HG02852 (cell line): ENCODE measurements around the gene FERMT3.

Experiments
- ATAC-seq: cut with Tn5 transposase; IDR thresholded peaks from one replicate; pipeline ENCODE4 v1.9.1; 2021; ENCODE audit warnings: mild to moderate bottlenecking, moderate library complexity; ENCODE audit not compliant: unreplicated experiment

The FERMT3 gene

GRCh38 chr11:64233913-64234586 is 27.5 kb downstream of the FERMT3 start, which contains the start of gene VEGFB:
Gene VEGFB, plus strand, starts transcription at chr11:64234584. Its CDS starts 250 bp downstream, at chr11:64234834.
- peak; percentile 32 for ATAC-seq

GRCh38 chr11:64234647-64235379 is 28.3 kb downstream of the FERMT3 start:
- ATAC-seq, result peak; percentile 24

DNA sequence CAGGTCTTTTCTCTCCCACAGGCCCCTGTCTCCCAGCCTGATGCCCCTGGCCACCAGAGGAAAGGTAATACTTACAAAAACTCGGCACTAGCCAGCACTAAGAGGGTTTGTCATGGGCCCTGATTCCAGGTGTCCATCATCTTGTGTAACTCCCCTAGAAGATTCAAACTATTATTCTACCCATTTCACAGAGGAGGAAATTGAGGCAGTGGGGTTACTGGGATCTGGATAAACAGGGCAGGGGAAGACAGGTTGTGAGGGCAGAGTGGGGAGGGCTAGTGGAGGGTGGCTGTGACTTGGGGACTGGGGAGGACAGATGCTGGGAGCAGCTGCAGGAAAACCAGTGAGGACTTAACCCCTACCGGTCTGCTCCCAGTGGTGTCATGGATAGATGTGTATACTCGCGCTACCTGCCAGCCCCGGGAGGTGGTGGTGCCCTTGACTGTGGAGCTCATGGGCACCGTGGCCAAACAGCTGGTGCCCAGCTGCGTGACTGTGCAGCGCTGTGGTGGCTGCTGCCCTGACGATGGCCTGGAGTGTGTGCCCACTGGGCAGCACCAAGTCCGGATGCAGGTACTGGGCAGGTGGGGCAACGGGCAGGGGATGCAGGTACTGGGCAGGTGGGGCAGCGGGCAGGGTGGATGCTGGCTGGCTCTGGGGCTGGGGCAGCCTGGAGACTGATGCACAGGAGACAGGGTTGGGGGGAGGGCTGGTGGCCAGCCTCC is 29.1 kb downstream of the FERMT3 start:
- no peak for ATAC-seq

GRCh38 chr11:64237484-64237951 is 31.0 kb downstream of the FERMT3 start:
- no peak for ATAC-seq

GRCh38 chr11:64238076-64238475 is 31.6 kb downstream of the FERMT3 start:
- ATAC-seq, result no peak

DNA sequence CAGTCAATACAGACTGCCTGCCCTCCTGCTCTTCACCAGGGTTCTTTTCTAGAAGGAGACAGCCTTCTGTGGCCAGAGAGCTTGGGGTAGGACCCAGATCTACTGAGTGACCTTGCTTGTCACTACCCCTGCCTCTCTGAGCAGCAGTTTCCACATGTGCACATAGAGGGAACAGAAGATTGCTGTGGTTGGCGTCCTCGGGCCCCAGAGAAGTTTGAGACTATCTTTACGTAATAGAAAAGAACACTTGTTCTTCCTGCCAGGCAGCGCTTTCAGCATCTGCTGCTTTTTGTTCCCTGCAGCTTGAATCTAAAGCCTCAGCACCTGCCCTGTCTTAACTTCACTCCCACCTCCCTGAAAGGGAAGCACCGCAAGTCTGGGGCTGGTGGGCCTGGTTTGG is 32.5 kb downstream of the FERMT3 start:
- ATAC-seq, result no peak

GRCh38 chr11:64239662-64240434 is 33.3 kb downstream of the FERMT3 start:
- no peak for ATAC-seq

DNA sequence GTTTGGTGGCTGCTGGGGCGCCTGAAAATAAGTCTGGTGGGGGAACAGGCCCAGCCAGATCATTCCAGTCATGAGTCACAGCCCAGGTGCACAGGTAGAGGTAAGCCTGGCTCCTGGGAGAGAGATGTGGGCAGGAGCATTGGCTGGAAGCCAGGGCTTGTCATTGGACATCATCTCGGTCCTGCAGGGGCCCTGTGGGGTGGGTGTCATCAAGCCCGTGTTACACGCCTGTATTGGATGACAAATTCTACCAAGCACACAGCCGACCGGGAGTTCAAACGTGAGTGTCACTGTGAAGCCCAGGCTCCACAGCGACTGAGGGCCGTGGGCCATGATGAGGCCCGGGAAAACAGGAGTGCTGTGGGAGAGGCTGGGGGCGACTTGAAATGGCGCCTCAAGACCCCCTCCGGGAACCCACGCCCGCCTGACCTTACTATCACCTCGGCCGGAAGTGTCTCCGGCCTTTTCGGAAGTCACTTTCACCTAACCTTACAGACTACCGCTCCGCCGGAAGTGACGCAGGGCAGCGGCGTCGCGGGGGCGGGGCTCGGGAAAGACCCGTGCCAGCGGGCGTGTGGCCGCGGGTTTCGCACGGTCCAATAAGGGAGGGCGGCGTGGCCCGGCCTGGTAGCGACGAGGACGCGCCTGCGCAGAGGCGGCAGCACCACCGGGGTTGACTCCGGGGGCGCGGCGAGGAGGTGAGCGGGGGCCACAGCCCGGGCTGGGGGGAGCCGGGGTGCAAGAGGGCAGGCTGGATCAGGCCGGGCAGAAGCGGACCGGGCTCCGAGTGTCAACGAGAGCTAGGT is 34.1 kb downstream of the FERMT3 start, which contains the start of gene FKBP2:
Gene FKBP2, plus strand, starts transcription at position 661 of the 806 bp plus-strand sequence. CDS start 1,293 bp downstream, outside the sequence.
- peak; percentile 51 for ATAC-seq

GRCh38 chr11:64241241-64241490 is 34.6 kb downstream of the FERMT3 start:
- ATAC-seq, result peak; percentile 62

DNA sequence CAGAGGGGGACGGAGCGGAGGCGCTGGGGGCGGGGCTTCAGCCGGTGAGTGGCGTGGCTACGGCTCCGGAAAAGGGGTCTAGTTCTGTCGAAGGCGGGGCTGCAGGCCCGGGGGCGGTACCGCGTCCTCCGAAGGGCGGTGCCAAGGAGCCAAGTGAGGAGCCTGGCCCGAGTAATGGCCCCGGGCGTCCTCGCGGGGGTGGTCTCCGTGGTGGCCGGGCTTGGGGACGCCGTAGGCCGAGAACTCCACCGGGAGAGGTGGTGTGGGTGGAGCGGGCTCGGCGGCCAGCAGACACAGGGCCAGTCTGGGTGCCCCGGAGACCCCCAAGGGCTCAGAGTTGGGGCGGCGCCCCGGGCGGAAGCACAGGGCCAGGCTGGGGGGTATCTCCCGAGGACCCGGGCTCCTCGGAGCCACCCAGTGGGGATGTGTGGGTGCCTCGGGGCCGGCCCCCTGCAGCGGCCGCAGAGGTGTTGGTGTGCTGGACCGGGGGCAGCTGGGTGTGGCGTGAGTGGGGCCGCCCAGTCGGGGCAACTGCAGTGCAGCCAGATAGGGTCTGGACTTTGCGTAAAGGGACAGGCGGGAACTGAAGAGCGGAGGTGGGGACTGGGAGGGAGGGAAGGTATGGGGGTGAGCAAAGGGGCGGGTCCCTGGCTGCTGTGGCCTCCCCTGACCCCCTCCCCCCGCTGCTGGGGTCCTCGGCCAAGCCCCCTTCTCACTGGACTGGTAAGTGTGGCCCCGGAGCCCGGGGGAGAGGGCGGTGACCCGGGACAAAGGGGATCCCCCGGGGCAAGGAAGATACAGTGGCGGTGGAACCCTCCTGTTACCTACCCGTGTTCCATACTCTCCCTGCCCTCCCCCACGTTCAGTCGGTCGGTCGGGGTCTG is 35.2 kb downstream of the FERMT3 start:
- peak; percentile 58 for ATAC-seq

GRCh38 chr11:64243236-64243854 is 36.8 kb downstream of the FERMT3 start:
- ATAC-seq, result no peak

GRCh38 chr11:64244107-64244506 is 37.6 kb downstream of the FERMT3 start:
- ATAC-seq, result no peak

DNA sequence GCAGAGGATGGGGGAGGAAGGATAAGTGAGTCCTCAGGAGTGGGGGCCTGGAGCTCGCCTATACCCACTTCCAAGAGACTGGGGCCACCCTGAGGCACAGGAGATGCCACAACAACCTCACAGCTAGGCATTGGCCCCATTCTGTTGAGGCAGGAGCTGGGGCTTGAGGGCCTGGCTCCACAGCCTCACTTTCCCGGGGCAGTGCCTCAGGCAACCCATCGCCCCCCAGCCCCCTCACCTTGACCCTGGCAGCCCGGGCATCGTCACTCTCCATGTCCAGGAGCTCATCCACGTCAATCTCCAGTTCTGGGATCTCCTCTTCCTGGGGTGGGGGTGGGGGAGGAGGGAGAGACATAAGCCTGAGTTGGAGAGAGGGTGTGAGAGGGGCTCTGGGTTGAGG is 38.4 kb downstream of the FERMT3 start:
- no peak for ATAC-seq

- ATAC-seq, result no peak
Observed at GRCh38 chr11:64245401-64245796, 38.9 kb downstream of the FERMT3 start.

DNA sequence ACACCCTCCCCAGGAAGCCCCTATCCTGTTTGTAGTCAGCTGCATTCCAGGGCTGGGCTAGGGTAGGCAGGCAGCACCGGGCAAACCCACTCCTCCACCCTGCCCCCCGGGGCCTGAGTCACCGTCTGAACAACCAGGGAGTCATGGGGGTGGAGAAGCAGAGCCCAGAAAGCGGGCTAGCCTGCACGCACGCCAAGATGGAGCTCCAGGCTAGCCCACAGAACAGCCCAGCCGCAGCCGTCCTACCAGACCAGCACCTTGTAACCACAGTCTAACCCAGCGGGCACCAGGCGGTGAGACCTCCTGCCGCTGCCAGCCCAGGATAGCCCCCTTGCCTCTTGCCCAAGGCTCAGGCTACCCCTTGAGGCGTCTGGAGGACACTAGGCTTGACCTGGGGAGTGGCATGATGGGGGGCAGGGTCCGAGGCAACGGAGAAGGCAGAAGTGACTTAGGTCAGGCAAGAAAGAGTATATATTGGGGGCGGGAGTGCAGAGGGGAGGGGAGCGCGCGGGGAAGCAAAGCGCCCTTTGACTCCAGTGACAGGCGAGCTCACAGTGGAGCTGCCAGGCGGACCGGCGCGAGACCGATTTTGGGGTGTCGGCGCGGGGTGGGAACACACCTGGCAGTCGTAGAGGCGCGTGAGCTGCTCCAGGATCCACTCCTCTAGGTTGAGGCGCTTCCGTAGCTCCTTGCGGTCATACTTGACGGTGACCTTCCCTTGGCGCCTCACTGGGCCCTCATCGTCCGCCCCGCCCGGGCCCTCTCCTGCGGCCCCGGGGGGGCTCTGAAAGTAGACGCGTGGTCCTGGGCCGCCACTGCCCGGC is 39.5 kb downstream of the FERMT3 start:
- no peak for ATAC-seq

DNA sequence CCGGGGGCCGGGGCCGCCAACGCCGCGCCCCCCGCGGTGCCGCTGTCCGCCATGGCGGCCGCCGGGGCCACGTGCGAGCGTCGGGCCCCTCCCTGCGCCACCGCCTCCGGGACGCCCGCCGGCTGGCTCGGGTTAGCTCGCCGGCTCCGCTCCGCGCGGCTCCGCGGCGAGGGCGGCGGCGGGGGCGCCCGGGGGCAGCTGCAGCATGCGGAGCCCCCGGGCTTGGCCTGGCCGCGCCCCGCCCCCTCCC is 40.0 kb downstream of the FERMT3 start:
- ATAC-seq, result peak; percentile 0

DNA sequence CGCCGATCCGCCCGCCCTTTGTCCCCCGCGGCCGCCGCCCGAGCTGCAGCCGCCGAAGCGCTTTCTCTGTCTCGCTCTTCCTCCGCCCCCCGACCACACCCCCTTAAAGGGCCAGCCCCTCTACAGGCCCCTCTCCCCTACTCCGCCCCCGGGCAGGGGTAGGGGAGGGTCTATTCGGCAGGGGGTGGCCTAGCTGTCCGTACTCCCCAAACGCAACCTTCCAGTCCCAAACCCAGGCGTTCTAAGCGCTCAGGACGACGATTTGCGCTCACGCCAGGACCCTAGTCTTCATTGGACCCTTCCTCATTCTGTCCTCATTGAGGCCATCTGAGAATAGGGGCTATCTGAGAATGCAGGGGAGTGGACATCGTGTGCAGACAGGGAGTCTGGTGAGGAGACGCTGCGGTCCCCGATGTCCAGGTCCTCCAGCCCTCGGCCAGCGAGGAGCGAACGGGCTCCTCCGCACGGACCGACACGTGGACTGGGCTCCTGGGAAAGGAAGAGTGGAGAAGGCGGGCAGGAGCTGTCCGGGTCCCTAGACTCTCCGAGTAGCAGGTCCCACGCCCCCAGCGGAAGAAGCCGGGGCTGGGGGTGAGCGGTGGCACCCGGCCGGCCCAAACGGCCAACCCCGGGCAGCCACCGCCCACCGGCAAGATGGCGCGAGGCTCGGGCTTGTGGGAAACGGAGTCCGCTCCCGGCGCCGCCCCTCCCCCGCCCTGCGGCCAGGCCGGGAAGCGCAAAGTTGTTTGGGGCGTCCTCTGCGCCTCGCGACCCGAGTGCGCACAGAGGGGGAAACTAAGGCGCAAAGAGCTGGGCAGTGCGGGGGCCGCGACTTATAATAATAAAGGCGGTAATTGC is 40.6 kb downstream of the FERMT3 start, which contains the start of gene PPP1R14B:
Gene PPP1R14B, minus strand, starts transcription at position 73 of the 858 bp plus-strand sequence. CDS start 270 bp downstream, outside the sequence.
- ATAC-seq, result peak; percentile 37
